SHP77 treated with DMSO at 0.1 percent for 48 hours (cell line): ENCODE results near the gene KIAA0825.
A peak's percentile ranks its signal among the peaks of the same experiment; 100 is the strongest.
"Not testable (repeated sequence)": the region's sequence is repeated elsewhere in the genome, so short reads cannot be mapped to it uniquely, and the experiment has no call there.

Experiments used
- DNase-seq: peaks from one replicate; lab custom pipeline; 2025; lab: John Stamatoyannopoulos, UW

Gene KIAA0825

GRCh38 chr5:94174748-94175411, 443.5 kb downstream of the KIAA0825 start:
- DNase-seq = no peak

- DNase-seq = no peak
Measured at GRCh38 chr5:94173100-94173499, 445.3 kb downstream of the KIAA0825 start.

GRCh38 chr5:94171070-94171469, 447.3 kb downstream of the KIAA0825 start:
- not testable (repeated sequence) for DNase-seq

GRCh38 chr5:94170158-94170557, 448.2 kb downstream of the KIAA0825 start:
- DNase-seq = not testable (repeated sequence)

GRCh38 chr5:94168151-94168550, 450.3 kb downstream of the KIAA0825 start:
- no peak for DNase-seq

- DNase-seq = no peak
Measured at GRCh38 chr5:94161801-94162200, 456.6 kb downstream of the KIAA0825 start.

GRCh38 chr5:94159144-94159543, 459.3 kb downstream of the KIAA0825 start:
- DNase-seq = no peak

GRCh38 chr5:94157704-94158539, 460.5 kb downstream of the KIAA0825 start:
- DNase-seq = no peak

GRCh38 chr5:94154672-94155071, 463.7 kb downstream of the KIAA0825 start:
- no peak for DNase-seq

- DNase-seq = no peak
Measured at GRCh38 chr5:94153736-94154450, 464.5 kb downstream of the KIAA0825 start.

GRCh38 chr5:94143621-94144020, 474.8 kb downstream of the KIAA0825 start:
- not testable (repeated sequence) for DNase-seq

- no peak for DNase-seq
Measured at GRCh38 chr5:94140300-94140699, 478.1 kb downstream of the KIAA0825 start.

- no peak for DNase-seq
Measured at GRCh38 chr5:94130077-94130476, 488.3 kb downstream of the KIAA0825 start.

- DNase-seq = no peak
Measured at GRCh38 chr5:94125107-94125506, 493.3 kb downstream of the KIAA0825 start.

- DNase-seq = not testable (repeated sequence)
Measured at GRCh38 chr5:94116317-94116716, 502.1 kb downstream of the KIAA0825 start.

GRCh38 chr5:94113087-94113486, 505.3 kb downstream of the KIAA0825 start:
- no peak for DNase-seq

- DNase-seq = peak; percentile 97
Measured at GRCh38 chr5:94111209-94112004, 507.0 kb downstream of the KIAA0825 start.

- DNase-seq = no peak
Measured at GRCh38 chr5:94103514-94104245, 514.7 kb downstream of the KIAA0825 start.
